NCI-H345 (cell line): ENCODE data around the gene DSCAML1.
"Not testable (repeated sequence)": the region's sequence is repeated elsewhere in the genome, so short reads cannot be mapped to it uniquely, and the experiment has no call there.

Experiments used
- DNase-seq: peaks from one replicate; lab custom pipeline; 2025; lab: John Stamatoyannopoulos, UW

The DSCAML1 gene

DNA sequence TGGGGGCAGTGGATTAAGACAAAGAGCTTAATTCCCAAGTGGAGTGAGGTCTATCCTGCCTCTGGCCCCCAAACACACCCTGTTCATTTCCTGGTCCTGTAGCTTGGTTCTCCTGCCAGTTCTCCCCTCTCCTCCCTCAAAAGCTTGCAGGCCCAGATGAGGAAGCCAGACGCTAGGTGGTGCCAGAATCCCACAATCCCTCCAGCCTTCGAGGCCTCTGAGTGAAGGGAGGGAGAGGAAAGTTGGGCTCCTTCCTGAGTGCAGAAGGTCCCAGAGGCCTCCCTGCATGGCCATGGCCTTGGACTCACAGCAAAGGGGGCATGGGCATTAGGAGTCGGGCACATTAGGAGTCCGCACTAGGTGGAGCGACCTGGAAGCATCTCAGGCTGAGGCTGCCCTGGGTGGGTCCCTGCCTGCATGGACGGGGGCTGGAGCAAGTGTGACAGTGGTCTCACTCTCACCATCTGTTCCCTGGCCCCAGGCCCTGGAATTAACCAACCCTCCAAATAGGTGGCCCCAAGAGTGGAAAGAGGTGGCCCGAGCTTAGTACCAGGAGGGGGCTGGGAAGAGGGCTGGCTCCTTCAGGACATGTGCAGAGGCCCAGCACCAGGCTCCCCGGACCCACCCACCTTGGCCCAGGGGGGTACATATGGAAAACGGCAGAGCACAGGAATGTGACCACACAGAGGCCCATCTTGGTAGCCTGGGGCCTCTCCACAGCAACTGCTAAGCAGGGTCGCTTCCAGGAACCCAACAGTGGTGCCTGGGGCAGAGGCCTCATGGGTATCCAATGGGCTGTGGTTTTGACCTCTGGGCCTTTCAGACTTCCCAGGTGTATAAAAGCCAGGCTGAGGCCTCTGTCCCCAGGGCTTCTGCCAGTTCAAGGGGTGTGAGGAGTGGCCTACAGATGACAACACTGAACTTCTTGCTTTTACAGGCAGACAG, 22.4 kb upstream of the DSCAML1 start:
- peak; percentile 26 for DNase-seq

DNA sequence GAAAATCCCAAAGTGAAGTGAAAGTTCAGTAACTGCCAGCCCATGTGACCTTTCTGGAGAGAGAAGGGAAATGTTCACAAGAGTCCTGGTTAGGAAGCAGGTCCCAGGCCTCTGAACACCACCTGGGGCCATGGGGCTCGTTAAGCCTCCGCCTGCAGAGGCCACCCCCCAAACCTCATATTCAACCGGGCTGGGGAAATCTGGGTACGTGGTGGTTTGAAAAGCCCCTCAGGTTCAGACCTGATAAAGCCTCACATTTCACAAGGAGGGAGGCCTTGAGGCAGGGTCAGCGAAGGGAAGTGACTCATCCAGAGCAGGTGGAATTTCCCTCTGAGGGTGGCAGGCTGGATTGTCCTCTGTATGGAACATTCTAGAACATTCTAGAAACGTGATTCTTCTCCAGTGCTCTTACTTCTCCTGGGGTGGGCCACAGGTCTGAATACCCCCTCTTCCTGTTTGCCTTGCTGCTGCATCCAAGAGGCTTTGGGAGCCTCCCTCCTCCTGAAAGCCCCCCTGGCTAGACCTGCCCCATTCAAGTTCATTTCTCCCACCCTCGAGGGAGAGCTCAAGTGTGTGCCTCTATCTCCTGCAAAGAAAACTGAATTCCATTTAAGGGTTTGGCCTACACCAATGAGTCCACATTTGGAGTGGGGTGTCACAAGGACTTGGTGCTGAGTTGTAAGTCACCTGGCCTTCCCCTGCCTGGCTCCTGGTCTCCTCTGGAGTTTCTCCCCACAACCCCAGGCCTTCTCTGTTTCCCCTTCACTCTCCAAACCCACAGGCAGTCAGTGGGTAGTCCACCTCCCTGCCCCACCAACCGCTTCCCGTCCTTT, 21.2 kb upstream of the DSCAML1 start:
- no peak for DNase-seq

DNA sequence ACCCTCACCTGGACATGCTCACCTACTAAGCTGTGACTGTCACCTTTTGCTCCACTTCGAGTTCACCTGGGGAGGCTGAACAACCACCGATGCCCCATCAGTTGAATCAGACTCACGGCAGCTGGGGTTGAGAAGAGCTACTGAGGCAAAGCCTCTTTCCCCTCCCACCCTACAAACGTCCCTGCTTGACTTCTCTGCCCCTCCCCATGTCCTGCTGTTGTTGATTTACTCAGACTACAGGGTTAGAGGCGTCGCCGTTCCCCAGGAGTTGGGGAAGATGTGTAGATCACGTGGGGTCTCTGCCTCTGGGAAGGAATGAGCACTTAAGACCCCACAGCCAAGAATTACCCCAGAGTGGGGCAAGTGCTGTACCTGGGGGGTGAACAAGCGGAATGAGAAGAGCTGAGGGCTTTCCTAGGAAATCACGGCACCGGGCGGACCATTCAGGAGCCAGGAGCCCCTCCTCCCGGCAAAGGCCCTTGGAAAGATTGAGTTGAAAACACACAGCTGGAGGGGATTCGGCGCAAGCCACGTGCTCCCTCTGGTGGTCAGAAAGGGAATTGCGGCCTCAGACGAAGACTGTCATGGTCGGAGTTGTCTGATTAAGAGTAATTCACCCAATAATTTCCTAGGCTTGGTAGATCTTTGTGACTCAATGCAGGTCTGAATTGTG, 20.5 kb upstream of the DSCAML1 start:
- DNase-seq = peak; percentile 80

DNA sequence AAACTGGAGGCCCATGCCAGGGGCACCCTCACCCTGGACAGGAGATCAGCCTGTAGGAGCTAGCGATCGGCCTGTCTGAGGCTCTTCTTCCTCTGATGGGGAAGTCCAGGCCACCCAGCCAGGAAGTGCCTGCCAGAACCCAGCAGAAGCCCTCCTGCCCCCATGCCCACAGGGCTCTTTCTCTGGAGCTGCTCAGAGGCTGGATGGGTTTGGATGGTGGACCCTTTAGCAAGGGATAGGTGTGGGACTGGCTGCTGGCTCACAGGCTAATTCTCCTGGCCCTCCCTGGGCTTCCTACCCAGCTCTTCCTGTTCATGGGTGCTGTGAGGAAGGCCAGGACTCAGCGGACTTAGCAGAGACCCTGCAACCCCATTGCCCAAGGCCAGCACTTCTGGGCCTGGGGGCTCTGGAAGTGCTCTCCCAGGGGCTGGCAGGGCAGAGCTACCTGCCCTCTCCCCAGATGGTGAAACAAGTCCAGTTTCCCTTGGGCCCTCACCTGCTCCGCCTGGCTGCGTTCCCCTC, 19.9 kb upstream of the DSCAML1 start:
- DNase-seq = peak; percentile 17

DNA sequence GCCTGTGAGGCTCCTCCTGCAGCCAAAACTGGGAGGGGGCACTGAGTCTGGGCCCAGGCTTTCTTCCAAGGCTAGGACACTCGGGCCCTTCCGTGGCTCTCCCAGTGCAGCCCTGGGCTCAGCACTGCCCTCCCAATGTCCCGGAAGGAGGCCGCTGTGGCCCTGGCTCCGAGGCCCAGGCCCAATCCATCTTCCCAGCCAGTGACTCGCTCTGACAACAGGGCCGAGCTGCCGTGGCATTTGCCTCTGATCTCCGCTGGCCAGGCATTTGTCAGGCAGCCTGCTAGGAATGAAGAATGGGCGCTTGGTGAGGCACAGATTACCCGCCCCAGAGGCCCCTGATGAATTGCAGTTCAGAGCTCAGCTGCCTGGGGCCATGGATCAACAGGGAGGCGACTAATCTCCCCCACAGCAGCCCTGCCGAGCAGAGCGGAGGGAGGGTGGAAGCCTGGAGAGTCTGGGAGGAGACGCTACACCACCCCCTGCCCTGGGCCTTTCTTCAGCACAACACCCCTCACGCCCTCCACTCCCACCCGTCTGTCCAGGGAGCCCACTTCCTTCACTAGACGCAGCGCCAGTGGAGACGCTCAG, 19.2 kb upstream of the DSCAML1 start:
- DNase-seq = peak; percentile 74

DNA sequence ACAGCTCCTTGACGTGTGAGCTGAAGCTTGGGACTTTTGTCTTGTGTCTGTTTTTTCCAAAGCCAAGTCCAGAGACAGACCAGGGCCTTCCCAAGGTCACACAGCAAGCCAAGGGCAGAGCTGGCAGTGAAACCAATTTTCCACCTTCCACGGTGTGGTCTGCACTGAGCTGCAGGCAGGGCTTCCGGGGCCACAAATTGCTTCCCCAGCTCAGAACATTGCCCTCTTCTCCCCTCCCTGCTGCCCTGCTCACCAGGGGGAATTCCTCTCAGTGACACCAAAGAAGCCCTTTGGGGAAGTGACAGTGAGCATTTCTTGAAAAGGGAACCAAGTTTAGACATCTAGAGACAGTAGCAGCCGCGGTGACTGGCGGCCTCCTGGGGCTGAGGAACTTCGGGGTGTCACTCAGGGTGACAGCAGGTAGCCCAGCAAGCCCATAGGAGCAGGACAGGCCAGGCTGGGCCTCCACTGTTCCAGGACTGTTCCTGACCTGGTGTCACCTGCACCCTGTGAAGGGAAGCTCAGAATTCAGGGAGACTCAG, 18.3 kb upstream of the DSCAML1 start:
- DNase-seq = no peak

DNA sequence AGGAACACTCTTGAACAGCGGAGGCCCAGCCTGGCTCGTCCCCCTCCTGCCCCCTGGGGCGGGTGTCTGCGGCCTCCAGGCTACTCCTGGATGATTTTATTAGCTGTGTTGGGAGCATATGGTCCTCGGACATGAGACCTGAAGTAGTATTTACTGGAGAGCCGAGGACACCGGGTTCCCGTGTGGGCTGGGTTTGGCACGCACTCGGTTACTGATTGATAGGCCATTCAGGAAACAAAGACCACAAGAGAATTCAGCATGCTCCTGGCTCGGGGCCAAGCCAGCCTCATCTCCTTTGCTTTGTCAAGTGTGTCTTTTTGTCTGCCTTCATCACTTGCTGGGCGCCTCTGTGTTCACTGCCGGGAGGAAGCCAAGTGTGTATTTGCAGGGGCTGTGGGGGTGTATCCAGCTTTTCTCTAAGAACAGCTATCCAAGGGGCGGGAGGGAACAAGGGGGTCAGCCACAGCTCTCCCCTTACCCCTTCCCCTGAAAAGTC, 17.8 kb upstream of the DSCAML1 start:
- peak; percentile 95 for DNase-seq

DNA sequence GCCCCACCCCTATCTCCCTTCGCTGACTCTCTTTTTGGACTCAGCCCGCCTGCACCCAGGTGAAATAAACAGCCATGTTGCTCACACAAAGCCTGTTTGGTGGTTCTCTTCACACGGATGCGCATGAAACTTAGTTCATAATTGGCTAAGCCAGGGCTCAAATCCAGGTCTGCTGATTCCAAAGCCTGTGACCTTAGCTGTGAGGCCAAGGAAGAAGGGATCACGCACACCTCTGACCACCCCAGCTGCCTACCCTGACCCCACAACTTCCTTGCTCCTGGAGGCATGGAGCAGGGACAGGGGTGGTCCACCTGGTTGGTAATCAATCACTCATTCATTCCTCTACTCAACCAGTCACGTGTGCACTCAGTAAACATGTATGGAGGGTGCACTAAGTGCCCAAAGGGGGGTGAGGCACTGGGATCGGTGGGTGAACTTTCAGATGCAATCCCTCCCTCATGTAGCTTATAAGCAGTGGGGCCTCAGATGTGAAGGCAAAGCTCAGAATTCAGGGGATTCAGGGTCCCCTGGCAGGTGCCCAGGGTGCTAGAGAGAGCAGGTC, 17.3 kb upstream of the DSCAML1 start:
- peak; percentile 78 for DNase-seq

DNA sequence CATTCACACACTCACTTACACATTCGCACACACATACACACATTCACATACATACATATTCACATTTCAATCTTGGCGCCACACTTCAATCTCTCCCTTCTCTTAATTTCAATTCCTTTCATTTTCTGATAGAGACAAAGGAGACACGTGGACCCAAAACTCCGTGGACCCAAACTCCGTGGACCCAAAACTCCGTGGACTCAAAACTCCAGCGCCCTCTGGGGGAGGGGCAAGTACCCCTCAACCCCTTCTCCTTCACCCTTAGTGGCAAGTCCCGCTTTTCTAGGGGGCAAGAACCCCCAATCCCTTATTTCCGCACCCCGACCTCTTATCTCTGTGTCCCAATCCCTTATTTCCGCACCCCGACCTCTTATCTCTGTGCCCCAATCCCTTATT, 13.0 kb upstream of the DSCAML1 start:
- DNase-seq = not testable (repeated sequence)

DNA sequence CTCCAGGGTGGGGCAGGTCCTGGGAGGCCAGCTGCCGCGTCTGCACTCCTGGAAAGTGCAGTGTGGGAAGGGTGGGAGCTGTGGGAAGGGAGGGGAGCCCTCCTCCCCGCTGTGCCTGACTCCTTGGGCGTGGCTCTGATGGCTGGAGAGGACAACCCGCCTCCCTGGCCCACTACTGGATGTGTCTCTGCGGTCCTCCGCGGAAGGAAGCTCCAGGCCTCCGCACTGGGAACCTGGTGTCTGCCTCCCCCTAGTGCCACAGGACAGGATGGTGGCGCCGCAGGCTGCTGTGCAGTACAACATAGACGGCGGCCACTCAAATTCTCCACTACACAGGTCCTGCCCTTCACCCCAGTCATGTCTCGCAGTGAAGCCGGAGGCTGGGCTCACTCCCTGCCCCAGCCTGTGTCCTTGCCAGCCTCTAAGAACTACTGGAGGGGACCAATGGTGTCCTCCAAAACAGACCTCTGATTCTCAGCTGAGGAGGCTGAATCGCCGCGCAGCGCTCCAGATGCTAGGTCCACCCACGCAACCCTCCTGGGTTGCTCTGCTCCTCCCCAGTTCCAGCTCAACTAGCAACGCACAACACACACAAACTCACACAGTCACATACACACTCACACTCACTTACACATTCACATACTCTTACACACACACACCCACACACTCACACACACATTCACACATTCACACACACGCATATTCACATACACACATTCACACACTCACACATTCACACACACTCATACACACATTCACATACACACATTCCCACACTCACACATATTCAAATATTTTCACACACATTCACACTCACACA, 12.4 kb upstream of the DSCAML1 start:
- DNase-seq = peak; percentile 71

DNA sequence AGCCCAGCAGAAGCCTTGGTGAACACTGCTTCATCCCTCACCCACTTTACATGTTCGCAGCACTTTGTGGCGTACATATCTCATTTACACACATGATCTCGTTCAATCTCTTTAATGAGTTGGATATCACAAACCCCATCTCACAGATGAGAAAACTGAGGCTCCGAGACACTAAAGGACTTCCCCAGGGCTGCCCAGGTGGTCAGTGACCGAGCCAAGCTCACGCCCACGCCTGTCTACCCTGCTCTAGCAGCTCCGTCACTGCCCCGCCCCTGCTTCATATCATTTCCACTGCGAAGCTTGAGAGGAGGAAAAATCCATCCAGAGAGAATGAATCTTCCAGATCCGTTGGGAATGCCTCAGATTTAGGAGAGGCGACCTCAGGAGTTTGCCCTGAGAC, 11.8 kb upstream of the DSCAML1 start:
- no peak for DNase-seq

DNA sequence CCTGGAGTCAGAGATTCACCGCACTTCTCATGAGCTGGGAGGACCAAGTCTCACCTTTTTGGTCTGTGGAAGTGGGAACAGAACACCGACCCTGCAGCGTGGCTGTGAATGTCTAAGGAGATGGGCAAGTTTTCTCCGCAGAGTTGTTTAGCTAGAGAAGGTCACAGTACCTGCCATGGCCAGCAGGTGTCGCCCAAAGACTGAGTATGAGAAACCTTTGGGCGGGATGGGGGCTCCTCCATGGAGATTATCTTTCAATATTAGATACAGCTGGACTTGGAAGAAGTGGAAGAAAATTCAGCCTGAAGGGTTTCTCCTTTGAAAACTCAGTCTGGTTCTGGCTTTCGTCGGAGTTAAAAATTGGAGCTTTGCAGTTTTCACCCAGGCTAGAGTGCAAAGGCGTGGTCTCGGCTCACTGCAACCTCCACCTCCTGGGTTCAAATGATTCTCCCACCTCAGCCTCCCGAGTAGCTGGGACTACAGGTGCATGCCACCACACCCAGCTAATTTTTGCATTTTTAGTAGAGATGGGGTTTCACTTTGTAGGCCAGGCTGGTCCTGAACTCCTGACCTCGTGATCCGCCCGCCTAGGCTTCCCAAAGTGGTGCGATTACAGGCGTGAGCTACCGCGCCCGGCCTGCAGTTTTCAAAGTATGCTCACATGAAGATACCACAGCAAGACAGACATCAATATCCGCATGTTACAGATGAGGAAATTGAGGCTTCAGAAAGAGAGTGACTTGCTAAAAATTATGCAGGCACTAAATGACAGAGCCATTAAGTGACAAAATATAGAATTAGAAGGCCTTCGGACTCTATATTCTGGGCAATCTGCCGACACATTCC, 10.7 kb upstream of the DSCAML1 start:
- DNase-seq = peak; percentile 71

DNA sequence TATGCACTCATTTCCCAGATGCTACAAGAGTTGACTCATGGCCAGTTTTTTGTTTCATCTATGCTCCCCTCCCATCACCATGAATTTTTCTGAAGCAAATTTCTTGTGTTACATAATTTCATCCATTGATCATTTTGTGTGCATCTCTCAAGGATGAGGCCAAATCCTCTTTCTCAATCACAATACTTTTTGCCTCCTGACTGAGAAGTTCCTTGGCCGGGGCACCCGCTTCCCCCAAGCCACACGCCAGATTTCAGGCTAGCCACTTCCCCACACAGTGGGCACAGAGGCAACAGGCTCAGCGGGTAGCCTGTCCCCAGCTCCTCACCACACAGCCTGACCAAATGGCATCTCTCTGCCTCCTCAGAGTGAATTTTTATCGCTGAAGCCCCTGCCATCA, 9.8 kb upstream of the DSCAML1 start:
- no peak for DNase-seq

DNA sequence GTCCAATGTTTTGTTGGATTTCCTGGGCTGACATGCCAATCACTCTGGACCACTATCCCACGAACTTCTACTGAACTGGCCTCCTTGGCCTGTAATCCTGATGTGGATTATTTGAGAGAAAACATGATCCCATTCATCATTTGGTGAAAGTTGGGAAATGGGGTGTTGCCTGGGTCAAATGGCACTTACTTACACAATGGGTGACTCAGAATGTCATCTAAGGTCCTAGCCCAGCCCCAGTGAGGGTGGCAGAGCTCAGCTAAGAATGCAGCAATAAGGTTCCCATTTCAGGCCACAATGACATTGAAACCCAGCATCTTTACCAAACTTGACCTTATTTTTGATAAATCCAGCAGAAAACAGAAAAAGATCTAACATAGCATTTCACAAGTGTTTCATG, 8.0 kb upstream of the DSCAML1 start:
- no peak for DNase-seq

DNA sequence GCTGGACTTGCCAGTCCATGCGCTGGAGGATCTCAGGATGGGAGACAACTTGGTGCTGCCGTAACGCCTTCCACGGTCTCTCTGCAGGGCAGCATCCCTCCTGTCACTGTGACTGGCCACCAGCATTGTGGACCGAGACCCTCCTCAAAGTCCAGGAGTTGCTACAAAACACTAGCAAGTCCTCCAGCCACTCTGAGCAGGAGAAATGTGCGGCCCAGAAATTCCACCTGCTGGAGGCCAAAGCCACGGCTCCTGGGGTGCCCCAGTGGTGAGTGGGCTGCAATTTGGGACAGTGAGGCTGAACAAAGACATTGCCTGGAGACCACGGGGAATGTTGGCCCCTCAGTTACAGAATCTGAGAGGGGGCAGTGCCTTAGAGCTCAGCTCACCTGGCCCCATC, 6.9 kb upstream of the DSCAML1 start:
- no peak for DNase-seq

DNA sequence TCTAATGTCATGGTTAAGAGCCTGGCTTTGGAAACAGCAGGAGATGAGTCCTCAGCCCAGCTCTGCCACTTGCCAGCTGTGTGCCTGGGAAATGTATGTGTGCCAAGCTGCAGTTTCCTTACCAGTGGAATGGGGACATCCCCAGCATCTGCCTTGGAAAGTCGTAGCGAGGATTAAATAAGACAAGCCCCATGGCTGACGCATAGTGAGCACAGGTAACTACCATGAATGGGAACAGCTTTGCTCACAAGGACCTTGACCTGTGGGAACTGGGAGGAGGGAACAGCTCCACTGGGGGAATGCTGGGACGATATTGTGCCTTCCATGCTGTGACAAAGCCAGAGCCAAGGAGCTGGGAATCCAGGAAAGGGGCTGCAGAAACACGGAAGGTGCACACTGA, 2.6 kb upstream of the DSCAML1 start:
- no peak for DNase-seq

DNA sequence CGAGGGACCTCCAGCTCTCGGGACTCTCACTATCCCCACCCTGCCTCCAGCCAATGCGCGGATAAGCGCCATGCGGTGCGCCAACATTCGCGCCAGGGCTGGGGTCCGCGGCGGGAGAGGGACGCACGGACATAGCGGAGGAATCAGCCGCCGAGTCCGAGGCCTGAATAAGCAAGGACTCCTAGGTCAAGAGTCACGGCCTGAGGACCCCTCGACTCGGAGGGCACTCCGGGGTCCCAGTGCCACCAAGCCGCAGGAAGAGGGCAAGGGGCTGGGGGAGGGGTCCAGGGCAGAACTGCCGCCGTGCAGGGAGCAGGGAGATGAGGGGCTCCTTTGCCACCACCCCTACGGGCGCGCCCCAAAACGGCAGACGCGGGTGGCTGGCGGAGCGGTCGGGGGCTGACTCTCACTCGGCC, 552 bp downstream of the DSCAML1 start:
- DNase-seq = no peak

DNA sequence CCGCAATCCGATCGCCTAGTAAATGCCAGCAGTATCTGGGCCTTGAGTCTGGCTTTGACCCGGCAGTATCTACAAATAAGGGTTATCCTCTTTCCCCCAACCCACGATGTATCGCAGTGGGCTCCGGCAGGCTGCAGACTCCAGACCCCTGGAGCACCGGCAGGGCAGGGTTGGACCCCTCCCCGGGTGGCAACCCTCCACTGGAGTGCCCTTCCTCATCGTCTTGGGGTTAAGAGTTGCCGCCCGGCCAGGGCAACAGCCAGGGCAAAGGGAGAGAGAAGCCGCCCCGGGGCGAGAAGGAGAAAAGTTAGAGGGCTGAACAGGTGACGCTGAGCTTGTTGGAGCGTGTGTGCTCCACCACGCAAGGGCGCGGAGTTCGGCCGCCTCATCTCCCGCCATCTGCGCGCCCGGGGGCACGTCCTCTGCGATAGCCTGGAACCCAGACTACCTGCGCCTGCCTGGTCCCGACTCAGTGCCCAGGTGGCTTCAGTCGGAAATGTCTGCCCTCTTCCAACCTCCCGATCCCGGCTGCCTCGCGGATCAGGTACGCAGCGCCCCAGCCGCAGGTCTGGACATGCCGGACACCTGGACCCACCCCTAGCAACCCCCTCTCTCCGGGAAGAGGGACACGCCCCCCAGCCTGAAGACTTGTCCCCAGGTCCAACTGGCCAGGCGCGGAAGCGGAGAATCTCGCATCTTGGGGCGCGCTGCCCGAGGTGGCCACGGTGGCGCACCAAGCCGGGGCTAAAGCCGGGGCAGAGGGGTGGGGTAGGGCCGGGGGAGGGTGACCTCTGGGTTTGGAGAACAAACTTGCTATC, 1.2 kb downstream of the DSCAML1 start:
- DNase-seq = no peak
